GM18505 (cell line): ENCODE measurements around the gene RTP4.

ENCODE experiments used
- ATAC-seq: cut with Tn5 transposase; IDR thresholded peaks from one replicate; pipeline ENCODE4 v1.9.1; 2021; ENCODE audit not compliant: unreplicated experiment
- POLR2A ChIP-seq: IDR thresholded peaks from 4 replicates; pipeline ENCODE4 v1.6.1; 2011; ENCODE audit warnings: borderline replicate concordance; ENCODE audit not compliant: insufficient read depth, insufficient read length; ENCODE audit errors: extremely low read depth

RTP4 gene

DNA sequence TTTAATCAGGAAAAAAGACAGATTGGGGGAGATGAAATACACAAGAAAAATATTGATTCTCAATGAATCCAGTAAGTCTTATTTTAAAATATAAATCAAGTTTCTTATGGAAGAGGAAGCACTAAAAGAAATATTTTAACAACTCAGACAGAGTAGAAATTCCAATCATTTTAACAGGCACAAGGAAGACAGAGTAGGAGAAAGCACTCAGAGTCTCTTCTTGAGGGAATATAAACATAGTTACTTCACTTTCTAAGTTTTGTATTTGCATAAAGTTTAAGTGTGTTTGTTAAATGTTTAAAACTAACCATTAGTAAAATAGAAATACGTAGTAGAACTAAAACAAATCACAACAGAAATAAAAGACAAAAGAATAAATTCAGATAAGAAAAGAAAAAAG is 24.5 kb upstream of the RTP4 start:
- TF ChIP-seq POLR2A = no peak
- no peak for ATAC-seq

- no peak for TF ChIP-seq POLR2A
- no peak for ATAC-seq
Measured at GRCh38 chr3:187352581-187353575, 15.3 kb upstream of the RTP4 start.

GRCh38 chr3:187358068-187358467 is 10.1 kb upstream of the RTP4 start:
- no peak for ATAC-seq
- TF ChIP-seq POLR2A = no peak

DNA sequence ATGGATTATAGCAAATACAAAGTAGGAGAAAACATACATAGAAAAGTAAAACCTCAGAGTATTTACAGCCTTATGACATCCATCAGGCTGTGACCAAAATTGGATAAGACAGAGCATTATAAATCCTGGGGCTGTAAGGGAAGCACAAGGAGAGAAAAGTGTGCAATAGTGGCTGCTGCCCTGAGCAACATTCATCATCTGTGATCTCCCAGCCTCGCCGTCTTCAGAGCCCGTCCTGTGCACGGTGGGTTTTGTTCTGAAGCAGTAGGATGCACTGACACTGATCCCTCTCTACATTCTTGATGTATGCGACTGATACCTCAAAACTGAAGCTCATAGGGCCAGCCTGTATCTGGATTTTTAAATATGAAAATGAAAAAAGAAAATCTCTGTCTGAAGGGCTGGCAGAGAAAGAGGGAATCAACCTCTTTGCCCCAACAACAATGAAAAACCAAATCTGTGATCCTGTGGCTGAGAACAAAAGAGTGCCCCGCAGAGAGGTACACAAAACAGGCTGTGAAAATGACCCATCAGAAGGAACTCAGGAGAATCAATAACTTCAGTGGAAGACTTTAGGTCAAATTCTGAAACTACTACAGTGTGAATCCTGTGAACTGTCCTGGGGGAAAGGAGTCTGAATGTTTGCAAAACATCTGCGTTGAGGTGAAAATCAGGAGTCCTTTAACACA is 8.2 kb upstream of the RTP4 start:
- TF ChIP-seq POLR2A = no peak
- no peak for ATAC-seq

- no peak for ATAC-seq
- TF ChIP-seq POLR2A = no peak
Measured at GRCh38 chr3:187360596-187360995, 7.6 kb upstream of the RTP4 start.

GRCh38 chr3:187361835-187362234 is 6.3 kb upstream of the RTP4 start:
- peak; percentile 80 for ATAC-seq
- TF ChIP-seq POLR2A = no peak

DNA sequence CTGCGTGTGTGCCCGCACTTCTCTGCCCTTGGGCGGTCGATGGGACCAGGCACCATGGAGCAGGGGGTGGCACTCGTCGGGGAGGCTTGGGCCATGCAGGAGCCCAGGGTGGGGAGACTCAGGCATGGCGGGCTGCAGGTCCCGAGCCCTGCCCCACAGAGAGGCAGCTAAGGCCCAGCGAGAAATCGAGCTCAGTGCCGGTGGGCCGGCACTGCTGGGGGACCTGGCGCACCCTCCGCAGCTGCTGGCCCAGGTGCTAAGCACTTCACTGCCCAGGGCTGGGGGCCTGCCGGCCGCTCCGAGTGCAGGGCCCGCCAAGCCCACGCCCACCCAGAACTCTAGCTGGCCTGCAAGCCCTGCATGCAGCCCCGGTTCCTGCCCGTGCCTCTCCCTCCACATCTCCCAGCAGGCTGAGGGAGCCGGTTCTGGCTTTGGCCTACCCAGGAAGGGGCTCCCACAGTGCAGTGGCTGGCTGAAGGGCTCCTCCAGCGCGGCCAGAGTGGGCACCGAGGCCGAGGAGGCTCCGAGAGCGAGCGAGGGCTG is 553 bp upstream of the RTP4 start:
- no peak for TF ChIP-seq POLR2A
- no peak for ATAC-seq

DNA sequence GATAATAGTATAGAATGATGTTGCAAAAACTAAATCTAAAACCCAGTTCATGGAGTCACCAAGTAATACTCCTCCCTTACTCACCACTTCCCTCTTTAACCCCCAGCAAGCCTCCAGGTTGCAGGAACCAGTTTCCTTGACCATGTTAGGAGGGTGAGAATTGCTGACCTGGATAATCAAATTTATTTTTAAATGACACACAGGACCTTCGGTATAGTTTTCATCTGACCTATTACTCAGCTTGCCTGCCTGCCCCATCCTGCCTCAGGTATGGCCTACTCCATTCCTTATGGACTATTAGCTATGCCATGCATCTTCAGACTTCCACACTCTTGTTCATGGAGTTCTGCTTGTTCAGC is 883 bp downstream of the RTP4 start:
- no peak for TF ChIP-seq POLR2A
- no peak for ATAC-seq

DNA sequence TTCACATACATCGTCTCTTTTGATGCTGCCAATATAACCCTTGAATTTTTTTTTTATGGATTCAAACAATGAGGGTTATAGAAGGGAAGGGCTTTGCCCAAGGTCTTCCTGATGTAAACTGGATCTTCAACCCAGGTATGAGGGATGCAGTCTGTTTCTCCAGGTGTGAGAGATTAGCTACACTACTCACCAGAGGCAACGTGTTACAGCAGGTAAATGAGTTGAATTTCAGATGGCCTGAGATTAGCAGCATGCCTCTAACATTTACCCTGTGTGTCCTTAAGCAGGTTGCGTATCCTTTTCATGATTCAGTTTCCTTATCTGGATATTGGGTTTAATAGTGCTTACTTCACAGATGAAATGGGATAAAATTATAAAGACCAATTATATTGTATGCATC is 1.9 kb downstream of the RTP4 start:
- no peak for TF ChIP-seq POLR2A
- no peak for ATAC-seq

DNA sequence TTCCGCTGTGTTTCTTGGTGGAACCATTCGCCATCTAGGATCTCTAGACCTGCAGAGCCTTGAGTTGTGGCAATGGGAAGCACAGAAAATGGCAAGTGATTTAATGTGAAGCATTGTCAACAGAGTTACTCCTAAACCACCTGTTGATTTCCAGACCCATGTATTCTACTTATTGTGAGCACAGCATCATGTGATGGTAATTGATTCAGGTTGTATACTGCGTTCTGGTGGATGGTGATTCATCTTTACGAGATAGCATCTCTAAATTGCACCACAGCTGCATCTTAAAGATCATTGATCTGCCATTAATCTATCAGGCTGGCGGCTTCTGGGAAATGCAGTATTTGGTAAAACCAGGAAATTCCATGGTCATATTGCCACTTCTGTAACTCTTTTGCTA is 7.4 kb downstream of the RTP4 start:
- ATAC-seq = no peak
- TF ChIP-seq POLR2A = no peak

DNA sequence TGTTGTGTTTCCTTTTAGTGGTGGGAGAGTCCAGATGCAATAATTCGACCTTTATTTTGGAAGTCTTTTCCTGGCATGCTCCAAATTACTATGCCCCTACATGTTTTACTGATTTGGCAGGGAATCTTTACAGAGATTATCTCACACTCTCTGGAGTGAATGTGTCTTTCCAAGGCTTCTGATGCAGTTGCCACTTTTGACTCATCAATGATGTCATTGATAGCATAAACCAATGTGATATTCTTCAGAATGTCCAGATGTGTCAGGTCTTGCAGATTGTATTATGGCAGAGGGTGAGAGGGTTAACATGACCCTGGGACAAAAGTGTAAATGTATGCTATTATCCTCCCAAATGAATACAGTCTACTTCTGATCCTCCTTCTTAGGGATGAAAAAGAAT is 9.7 kb downstream of the RTP4 start:
- no peak for TF ChIP-seq POLR2A
- ATAC-seq = no peak

GRCh38 chr3:187382609-187383151 is 14.5 kb downstream of the RTP4 start:
- TF ChIP-seq POLR2A = no peak
- ATAC-seq = no peak

DNA sequence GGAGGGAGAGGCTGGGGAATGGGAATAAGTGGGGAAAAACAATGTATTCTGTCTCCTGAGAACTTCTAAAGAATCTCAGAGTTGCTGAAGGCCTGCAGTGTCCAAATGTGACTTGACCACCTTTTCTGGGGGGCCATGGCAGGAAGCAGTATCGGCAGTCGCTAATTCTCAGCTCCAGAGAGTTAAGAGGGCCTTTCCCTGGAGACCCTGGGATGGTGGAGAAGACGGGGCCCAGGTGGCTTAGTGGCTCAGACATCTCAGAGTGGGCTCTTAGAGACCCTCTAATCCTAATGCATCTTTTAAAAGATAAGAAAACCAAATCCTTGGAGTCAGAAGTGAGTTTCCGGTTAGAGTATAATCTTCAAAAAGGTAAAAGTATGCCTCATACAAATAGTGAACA is 15.1 kb downstream of the RTP4 start:
- ATAC-seq = no peak

More for the DNA sequence above, 15.1 kb downstream of the RTP4 start:
- TF ChIP-seq POLR2A = no peak
